Mesodermal cell (in vitro differentiated cells): Measurements from ENCODE around the gene CRHR2.
"Not testable (repeated sequence)": the region's sequence is repeated elsewhere in the genome, so short reads cannot be mapped to it uniquely, and the experiment has no call there.

ENCODE experiments used
- H3K27ac ChIP-seq: 2 replicates; pipeline ENCODE4 v1.7.0; 2013; ENCODE audit warnings: mild to moderate bottlenecking, low read depth, low read length, moderate library complexity; ENCODE audit not compliant: severe bottlenecking
- H3K36me3 ChIP-seq: 2 replicates; pipeline ENCODE4 v1.7.1; 2013; ENCODE audit warnings: mild to moderate bottlenecking, low read length, moderate library complexity; ENCODE audit not compliant: control insufficient read depth, insufficient read depth
- H3K4me1 ChIP-seq: one replicate; pipeline ENCODE4 v1.7.1; 2013; ENCODE audit warnings: mild to moderate bottlenecking, low read length; ENCODE audit not compliant: insufficient read depth, control insufficient read depth, poor library complexity, severe bottlenecking
- H3K4me3 ChIP-seq: 2 replicates; pipeline ENCODE4 v1.7.0; 2013; ENCODE audit warnings: low read length, control low read depth, mild to moderate bottlenecking; ENCODE audit not compliant: insufficient read depth, poor library complexity, severe bottlenecking; ENCODE audit errors: extremely low read depth
- H3K9me3 ChIP-seq: 2 replicates; pipeline ENCODE4 v1.7.1; 2013; ENCODE audit warnings: mild to moderate bottlenecking, low read length, moderate library complexity; ENCODE audit not compliant: control insufficient read depth
- WGBS, 2 experiments: methylation state at CpG; one replicate each; pipeline ENCODE4 v1.1.5; 2013; ENCODE audit warnings: missing lambda C conversion rate in 2 of 2; ENCODE audit not compliant: insufficient coverage in 2 of 2; 5-methylcytosine and 5-hydroxymethylcytosine counted together

The CRHR2 gene

DNA sequence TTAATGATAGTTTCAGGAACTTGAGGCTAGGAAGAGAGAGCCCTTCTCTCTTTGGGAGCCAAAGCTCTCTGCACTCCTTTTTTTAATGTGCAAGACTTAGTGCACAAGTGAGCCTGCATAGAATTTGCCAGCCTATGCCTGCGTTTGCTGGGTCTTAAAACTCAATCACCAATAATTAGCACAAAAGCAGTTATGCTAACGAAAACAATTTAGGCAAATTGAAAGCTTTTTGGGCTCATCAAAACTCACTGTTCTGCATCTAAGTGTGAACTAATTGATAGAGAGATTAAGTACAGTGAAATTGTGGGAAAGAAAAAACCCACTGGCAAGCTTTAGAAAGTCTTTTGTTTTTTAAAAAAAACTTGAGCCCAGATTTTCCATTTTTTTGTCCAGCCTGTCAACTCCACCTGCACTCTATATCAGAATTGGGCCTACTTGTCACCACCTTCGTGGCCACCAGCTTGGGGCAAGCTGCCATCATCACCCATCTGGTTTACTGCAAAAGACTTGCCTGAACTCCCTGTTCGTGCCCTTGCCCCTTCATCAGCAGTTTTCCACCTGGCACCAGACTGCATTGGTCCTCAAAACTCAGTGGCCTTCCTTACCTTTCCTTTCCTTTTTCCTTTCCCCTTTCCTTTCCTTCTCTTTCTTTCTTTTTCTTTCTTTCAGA lies 37.8 kb downstream of the CRHR2 start:
- Histone ChIP-seq H3K4me3 (no peak overlapping the region), H3K9me3 (no peaks in the 10 kb centered on the region), H3K4me1 (no peaks in the 10 kb centered on the region), H3K27ac (no peak overlapping the region), H3K36me3 (peaks cover 29% of the 10 kb centered on the region)
- 92 to 96% methylated on average over 2 to 3 of the region's 4 CpGs for WGBS, 2 experiments

DNA sequence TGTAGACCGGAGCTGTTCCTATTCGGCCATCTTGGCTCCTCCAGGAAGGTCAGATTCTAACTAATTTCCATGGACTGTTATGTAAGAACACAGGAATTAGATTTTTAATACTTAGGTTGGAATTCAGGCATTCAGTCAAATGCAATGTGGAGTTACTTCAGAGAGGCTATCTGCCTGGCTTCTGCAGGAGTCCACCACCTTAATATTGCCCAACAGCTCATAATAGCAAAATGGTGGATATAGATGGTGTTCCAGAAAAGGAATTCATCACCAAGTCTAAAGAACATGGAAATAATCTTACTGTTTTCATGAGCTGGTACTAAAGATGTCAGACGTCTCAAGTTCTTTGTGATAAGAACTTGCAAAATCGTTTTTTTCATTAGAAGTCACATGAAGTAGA lies 39.5 kb downstream of the CRHR2 start:
- Histone ChIP-seq H3K4me1 (no peaks in the 10 kb centered on the region), H3K36me3 (peaks cover 29% of the 10 kb centered on the region), H3K9me3 (no peaks in the 10 kb centered on the region), H3K27ac (no peak overlapping the region), H3K4me3 (no peak overlapping the region)
- WGBS, 2 experiments = no CpG with 5 or more reads among the region's 4 CpGs

GRCh38 chr7:30642322-30642721 lies 39.9 kb downstream of the CRHR2 start:
- peaks cover 29% of the 10 kb centered on the region for H3K36me3 ChIP-seq
- H3K9me3 ChIP-seq, H3K4me1 ChIP-seq, H3K4me3 ChIP-seq, H3K27ac ChIP-seq: not testable (repeated sequence)
- WGBS, 2 experiments = no CpG with 5 or more reads among the region's 29 CpGs

GRCh38 chr7:30635798-30636197 lies 46.5 kb downstream of the CRHR2 start:
- H3K4me3 ChIP-seq = no peak overlapping the region
- peaks cover 54% of the 10 kb centered on the region for H3K36me3 ChIP-seq
- no peaks in the 10 kb centered on the region for H3K9me3 ChIP-seq
- H3K27ac ChIP-seq = no peak overlapping the region
- WGBS, 2 experiments = 98 to 100% methylated on average over 4 to 5 of the region's 6 CpGs
- H3K4me1 ChIP-seq = no peaks in the 10 kb centered on the region

DNA sequence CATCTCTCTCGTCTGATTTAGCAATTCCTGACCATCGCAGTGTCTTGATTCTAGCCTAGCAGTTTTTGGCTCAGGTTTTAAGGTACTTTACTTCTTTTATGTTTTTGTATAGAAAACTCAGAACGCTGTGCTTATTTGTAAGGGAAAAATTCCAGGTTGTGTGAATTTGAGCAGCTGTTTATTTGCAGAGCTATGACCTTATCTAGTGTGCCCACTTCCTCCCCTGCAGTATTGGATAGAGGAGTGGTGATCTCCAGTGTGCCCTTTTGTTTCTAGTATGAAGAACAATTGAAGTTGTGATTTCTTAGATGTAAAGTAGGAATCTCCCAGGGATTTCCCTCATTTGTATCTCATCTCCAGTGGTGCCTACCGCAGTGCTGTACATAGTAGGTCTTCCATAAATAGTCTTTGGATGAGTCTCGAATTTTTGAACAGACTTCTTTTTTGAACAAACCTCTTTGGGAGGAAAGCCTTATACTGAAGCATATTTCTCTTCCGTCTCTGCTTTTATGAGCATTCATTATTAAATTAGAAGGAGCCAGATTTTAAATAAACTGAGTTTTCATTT lies 47.5 kb downstream of the CRHR2 start:
- H3K27ac ChIP-seq = no peak overlapping the region
- H3K4me1 ChIP-seq = no peaks in the 10 kb centered on the region
- peaks cover 65% of the 10 kb centered on the region for H3K36me3 ChIP-seq
- no peaks in the 10 kb centered on the region for H3K9me3 ChIP-seq
- 79 to 86% methylated on average over 3 to 5 of the region's 6 CpGs for WGBS, 2 experiments
- no peak overlapping the region for H3K4me3 ChIP-seq

- Histone ChIP-seq H3K4me3 (no peak overlapping the region), H3K36me3 (peaks cover 70% of the 10 kb centered on the region), H3K9me3 (no peaks in the 10 kb centered on the region), H3K27ac (no peak overlapping the region), H3K4me1 (no peaks in the 10 kb centered on the region)
- WGBS, 2 experiments = 86 to 100% methylated on average over 1 of the region's 1 CpG
These were observed 48.0 kb downstream of the CRHR2 start for GRCh38 chr7:30634193-30634626.

DNA sequence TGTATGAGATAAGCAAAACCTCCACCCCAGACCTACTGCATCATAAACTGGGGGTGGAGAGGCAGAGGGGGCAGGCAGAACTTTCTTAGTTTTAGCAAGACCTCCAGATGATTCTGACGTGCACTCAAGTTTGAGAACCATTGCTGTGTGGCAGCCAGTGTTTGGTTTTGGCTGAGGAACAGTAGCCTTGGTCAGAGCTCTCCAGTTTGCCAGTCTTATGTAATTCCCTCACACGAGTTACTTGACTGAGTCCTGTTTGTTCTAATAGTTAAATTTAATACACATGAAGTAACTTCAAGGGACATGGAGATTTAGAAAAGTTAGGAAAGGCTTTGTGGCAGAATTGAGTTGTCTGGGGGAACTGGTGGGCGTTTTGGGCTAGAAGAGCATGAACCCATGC lies 49.0 kb downstream of the CRHR2 start:
- Histone ChIP-seq H3K36me3 (peaks cover 79% of the 10 kb centered on the region), H3K9me3 (no peaks in the 10 kb centered on the region), H3K27ac (no peak overlapping the region), H3K4me3 (no peak overlapping the region), H3K4me1 (no peaks in the 10 kb centered on the region)
- 90 to 95% methylated on average over 2 of the region's 3 CpGs for WGBS, 2 experiments

DNA sequence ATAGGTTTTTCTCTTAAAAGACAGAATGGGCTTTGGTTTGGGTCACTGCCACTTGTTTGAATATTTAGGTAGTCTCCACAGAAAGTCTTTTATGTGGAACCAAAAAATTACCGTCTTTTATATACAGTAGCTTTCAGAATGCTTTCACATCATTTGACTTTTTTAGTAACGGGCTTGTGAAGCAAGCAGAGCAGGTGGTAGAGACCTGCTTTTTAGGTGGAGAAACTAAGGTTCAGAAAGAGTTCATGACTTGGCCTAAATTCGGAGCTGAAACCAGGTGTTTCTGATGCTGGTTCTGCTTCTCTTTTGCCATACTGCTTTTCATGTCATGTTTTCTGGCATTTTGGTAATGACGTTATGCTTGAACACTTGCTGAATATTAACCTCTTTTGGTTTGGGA lies 51.3 kb downstream of the CRHR2 start:
- Histone ChIP-seq H3K27ac (no peak overlapping the region), H3K4me1 (no peaks in the 10 kb centered on the region), H3K9me3 (no peaks in the 10 kb centered on the region), H3K4me3 (no peak overlapping the region), H3K36me3 (peaks cover 98% of the 10 kb centered on the region)
- WGBS, 2 experiments = 100% methylated on average over 2 to 3 of the region's 4 CpGs

- H3K36me3 ChIP-seq = peaks cover 91% of the 10 kb centered on the region
- no peak overlapping the region for H3K4me3 ChIP-seq
- H3K9me3 ChIP-seq = no peaks in the 10 kb centered on the region
- H3K4me1 ChIP-seq = no peaks in the 10 kb centered on the region
- 93 to 98% methylated on average over 3 to 4 of the region's 4 CpGs for WGBS, 2 experiments
- H3K27ac ChIP-seq = no peak overlapping the region
These were observed 55.2 kb downstream of the CRHR2 start for GRCh38 chr7:30627026-30627425.

- Histone ChIP-seq H3K9me3 (no peaks in the 10 kb centered on the region), H3K27ac (no peak overlapping the region), H3K4me1 (no peaks in the 10 kb centered on the region), H3K4me3 (no peak overlapping the region), H3K36me3 (peaks cover 91% of the 10 kb centered on the region)
- WGBS, 2 experiments = 100% methylated on average over 1 of the region's 1 CpG; no CpG with 5 or more reads in 1 of the 2 experiments
These were observed 57.0 kb downstream of the CRHR2 start for GRCh38 chr7:30625283-30625682.

DNA sequence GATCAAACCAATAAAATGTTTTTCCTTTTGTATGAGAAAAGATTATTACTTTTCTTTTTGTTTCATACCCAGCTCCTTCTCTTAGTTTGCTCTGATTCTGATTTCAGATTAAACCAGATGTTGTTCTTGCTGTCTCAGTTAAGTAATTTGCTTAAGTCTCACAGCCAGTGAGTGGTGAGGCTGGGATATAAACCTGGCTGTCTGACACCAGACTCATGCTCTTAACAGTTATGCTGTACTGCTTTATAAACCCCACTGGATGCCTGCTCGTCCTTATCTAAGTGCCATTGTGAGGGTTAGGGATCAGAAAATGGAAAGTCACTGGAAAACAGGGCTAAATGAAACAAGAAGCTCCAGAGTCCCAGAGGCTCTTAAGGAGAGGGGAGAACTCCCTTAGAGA lies 63.3 kb downstream of the CRHR2 start:
- WGBS, 2 experiments = 67 to 100% methylated on average over 1 of the region's 1 CpG
- Histone ChIP-seq H3K4me3 (no peak overlapping the region), H3K36me3 (peaks cover 95% of the 10 kb centered on the region), H3K27ac (no peak overlapping the region), H3K9me3 (no peaks in the 10 kb centered on the region), H3K4me1 (no peaks in the 10 kb centered on the region)
